Cerebellar cortex (tissue), 1 donor: ENCODE measurements around the gene TLR7.

Experiments used
- DNase-seq: peaks from one replicate; pipeline ENCODE4 v3.0.0-alpha.2; 2015; ENCODE audit warnings: low spot score

Gene TLR7

GRCh38 chrX:12866451-12867377, at the start of gene TLR7:
Gene TLR7 (plus strand): TSS chrX:12867072. CDS start chrX:12867579, 507 bp downstream.
- DNase-seq, result no peak

DNA sequence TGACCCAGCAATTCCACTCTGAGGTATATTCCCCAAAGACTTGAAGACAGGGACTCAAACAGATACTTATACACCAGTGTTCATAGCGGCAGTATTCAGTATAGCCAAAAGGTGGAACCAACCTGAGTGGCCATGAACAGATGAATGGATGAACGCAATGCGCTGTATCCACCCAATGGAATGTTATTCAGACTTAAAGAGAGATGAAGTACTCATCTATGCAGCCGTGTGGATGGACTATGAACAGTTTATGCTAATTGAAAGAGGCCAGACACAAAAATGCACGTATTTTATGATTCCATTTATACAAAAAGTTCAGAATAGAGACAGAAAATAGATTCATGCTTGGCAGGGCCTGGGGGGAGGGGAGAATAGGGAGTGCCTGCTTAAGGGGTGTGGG, 49.3 kb upstream of the TLR7 start:
- DNase-seq, result no peak

DNA sequence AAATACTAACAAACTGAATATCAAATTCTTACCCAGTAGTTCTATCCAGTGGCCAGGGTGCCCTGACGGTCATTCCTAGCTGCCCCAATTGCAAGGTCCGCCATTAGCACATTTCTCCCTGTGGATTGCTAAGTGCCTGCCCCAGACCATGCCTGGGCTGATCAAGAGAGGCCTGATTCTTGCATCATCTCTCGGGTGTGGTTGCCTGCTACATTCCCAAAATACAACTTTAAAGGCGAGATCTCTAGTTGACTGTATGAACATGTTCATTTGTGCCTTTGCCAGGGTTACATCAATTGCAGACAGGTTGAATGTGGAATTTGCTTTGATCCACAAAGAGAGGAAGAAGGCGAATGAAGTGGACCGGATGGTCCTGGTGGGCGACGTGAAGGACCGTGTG, 47.6 kb upstream of the TLR7 start:
- no peak for DNase-seq

GRCh38 chrX:12820737-12821136, 46.1 kb upstream of the TLR7 start:
- no peak for DNase-seq

DNA sequence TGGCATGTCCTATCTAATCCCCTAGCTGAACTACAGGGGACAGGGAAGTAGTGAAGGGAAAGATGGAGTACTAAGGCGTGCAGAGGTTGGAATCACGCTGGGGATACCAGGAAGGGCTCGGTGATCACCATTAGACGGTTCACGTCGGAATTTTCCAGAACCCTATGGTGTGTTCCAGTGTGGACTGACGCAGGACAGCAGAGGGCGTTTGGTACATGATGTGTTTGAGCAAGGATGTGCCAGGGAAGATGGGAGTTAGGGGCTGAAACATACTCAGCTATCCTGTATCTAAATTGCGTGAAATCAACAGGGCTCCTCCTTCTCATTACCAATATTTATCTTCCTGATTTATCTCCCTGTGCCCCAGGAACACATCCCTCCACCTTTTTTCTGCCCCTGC, 41.9 kb upstream of the TLR7 start:
- DNase-seq, result no peak

- no peak for DNase-seq
These were observed 41.1 kb upstream of the TLR7 start for GRCh38 chrX:12825801-12826200.

GRCh38 chrX:12843061-12843667, 23.7 kb upstream of the TLR7 start:
- DNase-seq, result no peak

DNA sequence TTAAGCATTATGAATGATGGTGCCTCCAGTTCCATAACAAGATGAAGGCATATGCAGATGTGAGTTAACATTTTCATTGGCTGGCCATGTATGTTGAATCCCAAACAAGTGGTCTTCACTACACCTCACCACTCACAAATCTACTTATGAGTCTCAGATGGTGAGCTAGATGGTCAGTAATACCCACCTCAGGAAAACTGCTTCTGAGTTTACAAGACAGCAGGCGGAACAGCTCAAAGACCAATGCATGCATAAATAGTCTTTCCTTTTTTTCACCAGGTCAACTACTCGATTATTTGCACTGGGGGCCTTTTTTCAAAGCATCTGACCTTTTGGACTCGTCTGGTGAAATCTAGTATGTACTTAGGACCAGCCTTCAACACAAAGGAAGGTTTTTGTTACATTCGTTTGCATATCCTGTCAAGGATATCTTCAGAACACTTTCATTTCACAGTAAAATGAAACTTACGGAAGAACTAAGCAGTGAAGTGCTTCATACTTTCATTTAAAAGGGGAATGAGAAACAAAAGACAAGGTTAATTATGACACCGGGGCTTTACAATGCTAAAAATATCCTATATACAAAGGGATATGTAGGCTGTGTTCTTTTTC, 23.1 kb upstream of the TLR7 start:
- DNase-seq, result no peak

DNA sequence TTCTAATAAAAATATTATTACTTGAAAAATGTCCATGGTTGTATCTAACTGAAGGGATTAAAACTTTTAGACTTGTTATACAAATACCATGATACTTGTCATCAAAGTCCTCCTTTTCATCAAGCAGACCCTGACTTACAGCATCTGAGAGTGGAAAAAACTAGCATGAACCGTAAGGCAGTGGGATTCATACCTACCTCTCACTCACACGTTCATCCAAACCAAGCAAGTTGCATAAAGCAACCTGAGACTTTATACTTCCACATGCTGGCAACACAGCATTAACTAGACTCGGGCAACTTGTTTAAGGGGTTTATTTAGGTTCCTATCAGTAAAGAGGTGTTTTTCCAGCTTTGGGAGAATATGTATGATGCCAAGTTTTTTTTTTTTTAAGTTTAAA, 22.6 kb upstream of the TLR7 start:
- DNase-seq, result no peak

GRCh38 chrX:12865359-12865758, 1.5 kb upstream of the TLR7 start:
- DNase-seq, result no peak

DNA sequence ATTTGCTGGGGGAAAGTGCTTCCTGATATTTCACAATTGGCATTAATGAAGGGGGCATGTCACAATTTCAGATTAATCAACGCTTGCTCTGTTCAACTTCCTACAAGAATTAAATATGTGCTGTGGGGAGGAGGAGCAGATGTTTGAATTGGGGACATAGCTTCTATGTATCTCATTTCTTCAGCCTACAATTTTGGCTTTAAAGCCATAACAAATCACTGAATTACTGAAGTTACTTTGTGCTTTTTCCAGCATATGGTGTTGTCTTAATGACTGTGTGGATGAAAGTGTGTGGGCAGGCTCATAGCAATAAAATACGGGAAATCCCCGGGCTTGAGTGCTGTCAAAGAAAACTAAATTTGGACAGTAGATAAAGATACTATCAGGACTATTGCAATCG, 813 bp downstream of the TLR7 start:
- DNase-seq, result no peak

GRCh38 chrX:12868747-12869146, 1.9 kb downstream of the TLR7 start:
- DNase-seq, result no peak

GRCh38 chrX:12871257-12871656, 4.4 kb downstream of the TLR7 start:
- no peak for DNase-seq

- no peak for DNase-seq
These were observed 5.9 kb downstream of the TLR7 start for GRCh38 chrX:12872741-12873140.

DNA sequence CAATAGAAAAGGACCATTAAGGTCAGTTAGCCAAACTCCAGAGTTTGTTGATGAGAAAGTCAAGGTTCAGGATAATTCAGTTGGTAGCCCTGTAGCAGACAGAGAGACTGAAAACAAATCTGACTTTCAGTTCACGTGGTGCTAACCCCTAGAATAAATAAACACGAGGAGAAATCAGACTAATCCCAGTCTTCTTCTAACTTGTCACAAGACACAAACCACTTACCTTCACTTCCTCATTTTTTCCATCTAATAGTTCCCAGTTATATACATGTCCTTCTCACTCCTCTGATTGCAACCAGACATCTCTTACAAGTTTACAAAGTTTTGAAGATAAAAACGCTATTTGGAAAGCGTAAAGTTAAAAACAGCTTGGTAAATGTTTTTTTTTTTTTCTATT, 7.7 kb downstream of the TLR7 start:
- DNase-seq, result no peak

DNA sequence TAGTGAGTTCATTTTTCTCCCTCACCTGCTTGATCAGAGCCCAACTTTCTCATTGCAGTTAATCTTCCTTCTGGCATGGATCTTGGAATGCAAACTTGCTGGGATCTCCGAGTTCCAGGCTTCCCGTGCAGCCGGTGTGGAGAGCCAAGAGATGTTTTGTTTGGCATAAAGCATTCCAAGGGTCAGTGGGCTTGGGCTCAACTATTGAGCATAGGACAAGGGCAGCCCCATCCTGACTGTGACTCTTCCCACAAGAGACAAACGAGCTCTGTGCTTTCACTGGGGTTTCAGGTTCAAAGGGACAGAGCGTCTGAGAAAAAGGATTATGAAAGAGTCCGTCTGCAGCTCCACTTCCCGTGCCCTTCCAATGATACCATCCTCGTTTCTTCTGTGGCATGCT, 10.5 kb downstream of the TLR7 start:
- no peak for DNase-seq

- no peak for DNase-seq
These were observed 11.7 kb downstream of the TLR7 start for GRCh38 chrX:12878536-12878935.

GRCh38 chrX:12881914-12882313, 15.0 kb downstream of the TLR7 start:
- no peak for DNase-seq

DNA sequence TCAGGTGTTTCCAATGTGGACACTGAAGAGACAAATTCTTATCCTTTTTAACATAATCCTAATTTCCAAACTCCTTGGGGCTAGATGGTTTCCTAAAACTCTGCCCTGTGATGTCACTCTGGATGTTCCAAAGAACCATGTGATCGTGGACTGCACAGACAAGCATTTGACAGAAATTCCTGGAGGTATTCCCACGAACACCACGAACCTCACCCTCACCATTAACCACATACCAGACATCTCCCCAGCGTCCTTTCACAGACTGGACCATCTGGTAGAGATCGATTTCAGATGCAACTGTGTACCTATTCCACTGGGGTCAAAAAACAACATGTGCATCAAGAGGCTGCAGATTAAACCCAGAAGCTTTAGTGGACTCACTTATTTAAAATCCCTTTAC, 18.6 kb downstream of the TLR7 start:
- no peak for DNase-seq

DNA sequence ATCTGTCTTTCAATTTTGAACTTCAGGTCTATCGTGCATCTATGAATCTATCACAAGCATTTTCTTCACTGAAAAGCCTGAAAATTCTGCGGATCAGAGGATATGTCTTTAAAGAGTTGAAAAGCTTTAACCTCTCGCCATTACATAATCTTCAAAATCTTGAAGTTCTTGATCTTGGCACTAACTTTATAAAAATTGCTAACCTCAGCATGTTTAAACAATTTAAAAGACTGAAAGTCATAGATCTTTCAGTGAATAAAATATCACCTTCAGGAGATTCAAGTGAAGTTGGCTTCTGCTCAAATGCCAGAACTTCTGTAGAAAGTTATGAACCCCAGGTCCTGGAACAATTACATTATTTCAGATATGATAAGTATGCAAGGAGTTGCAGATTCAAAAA, 19.7 kb downstream of the TLR7 start:
- no peak for DNase-seq

DNA sequence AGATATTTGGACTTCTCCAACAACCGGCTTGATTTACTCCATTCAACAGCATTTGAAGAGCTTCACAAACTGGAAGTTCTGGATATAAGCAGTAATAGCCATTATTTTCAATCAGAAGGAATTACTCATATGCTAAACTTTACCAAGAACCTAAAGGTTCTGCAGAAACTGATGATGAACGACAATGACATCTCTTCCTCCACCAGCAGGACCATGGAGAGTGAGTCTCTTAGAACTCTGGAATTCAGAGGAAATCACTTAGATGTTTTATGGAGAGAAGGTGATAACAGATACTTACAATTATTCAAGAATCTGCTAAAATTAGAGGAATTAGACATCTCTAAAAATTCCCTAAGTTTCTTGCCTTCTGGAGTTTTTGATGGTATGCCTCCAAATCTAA, 20.3 kb downstream of the TLR7 start:
- DNase-seq, result no peak

- DNase-seq, result no peak
These were observed 20.9 kb downstream of the TLR7 start for GRCh38 chrX:12887767-12888166.

DNA sequence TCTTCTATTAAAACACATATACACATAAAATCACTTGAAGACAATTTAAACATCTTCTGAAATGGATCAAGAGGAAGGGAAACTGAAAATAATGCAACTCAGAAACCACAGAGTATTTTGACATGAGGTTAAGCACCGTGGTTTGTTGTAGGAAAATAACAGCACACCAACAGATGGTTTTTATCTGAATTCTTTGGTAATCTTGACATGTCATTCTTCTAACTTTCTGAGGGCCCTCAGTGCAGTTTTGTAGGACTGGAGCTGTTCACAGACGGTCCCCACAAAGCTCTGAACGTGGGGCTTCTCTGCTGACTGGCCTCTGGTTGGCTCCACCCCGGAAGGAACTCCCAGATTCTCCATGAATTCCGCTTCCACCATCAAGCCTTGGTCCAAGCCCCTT, 23.6 kb downstream of the TLR7 start:
- DNase-seq, result no peak
